NCI-H2196 (cell line): ENCODE results near the gene FOLR3.
A peak's percentile ranks its signal among the peaks of the same experiment; 100 is the strongest.
"Not testable (repeated sequence)": the region's sequence is repeated elsewhere in the genome, so short reads cannot be mapped to it uniquely, and the experiment has no call there.

Experiments used
- DNase-seq: peaks from one replicate; lab custom pipeline; 2025; ENCODE audit not compliant: unreplicated experiment; lab: John Stamatoyannopoulos, UW

FOLR3 gene

DNA sequence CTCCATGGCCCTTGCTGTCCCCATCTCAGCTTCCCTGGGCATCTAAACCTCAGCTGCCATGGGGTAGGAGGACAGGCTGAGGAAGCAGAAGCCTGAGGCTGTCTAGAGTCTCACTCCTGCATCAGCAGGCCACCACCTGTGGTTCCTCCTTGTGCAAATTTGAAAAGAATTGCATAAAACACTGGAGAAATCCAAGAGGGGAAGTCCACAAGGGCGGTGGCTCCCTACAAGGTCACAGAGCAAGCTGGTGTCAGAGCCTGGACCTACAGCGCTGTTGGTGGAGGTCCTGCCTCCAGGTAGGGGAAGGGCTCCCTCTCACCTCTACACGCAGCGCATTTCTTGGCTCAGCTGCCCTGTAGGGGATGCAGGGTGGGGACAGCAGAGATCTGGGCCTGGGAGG lies at the start of gene FOLR3:
Gene FOLR3 (plus strand): TSS at position 253 of the 400 bp plus-strand sequence. CDS start 228 bp downstream, outside the sequence.
- not testable (repeated sequence) for DNase-seq

GRCh38 chr11:72088076-72088808 lies 47.3 kb upstream of the FOLR3 start:
- DNase-seq: no peak

GRCh38 chr11:72091292-72091691 lies 44.2 kb upstream of the FOLR3 start:
- DNase-seq: peak; percentile 65

- no peak for DNase-seq
Measured at GRCh38 chr11:72098741-72099140, 36.8 kb upstream of the FOLR3 start.

GRCh38 chr11:72100009-72100408 lies 35.5 kb upstream of the FOLR3 start:
- no peak for DNase-seq

DNA sequence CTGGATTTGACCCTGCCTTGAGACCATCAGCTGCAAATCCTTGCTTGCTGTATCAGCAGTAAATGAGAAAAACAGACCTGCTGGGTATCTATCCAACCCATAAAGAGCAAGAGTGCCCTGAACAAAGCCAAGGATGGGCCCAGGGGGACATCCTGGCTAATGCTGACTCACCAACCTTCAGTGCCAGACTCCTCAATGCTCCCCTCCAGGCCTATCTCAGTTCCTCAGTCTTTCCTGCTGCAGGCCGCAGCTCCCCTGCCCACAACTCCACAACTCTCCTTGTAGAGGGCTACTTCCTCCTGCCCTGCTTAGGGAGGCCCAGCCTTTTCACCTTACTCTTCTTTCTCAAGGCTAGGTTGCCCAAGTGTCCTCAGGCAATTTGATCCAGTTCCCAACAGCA lies 35.1 kb upstream of the FOLR3 start:
- DNase-seq: no peak

DNA sequence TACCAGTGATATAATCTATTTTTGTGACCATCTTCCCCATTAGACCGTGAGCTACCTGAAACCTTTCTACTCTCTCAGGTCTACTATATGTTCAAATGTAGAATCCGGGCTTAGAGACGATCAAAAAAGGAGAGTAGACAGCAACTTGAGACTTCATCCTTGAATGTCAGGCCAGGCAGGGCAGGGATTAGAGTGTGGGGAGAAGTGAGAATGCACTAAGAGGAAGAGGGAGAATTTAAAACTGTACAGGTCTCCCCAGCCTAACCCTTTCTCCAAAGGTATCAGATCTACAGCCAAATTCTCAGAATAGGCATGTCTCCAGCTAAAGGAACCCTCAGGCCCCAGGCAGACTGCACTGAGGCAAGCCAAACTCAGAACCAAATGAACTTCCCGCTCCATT lies 33.4 kb upstream of the FOLR3 start:
- no peak for DNase-seq

DNA sequence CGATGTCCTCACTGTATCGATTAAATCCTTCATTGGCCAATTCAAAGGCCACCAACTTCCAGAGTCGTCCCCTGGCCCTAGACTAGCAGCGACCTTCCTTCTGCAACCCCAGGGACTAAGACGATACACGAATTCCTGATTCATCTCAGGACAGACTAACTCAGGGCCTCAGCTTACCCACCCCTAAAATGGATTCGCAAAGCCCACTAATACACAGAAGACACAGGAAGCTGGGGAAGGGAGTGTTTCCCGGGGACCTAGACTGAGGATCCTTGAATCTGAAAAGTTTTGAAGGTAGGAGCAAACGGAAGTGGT lies 32.9 kb upstream of the FOLR3 start:
- no peak for DNase-seq

DNA sequence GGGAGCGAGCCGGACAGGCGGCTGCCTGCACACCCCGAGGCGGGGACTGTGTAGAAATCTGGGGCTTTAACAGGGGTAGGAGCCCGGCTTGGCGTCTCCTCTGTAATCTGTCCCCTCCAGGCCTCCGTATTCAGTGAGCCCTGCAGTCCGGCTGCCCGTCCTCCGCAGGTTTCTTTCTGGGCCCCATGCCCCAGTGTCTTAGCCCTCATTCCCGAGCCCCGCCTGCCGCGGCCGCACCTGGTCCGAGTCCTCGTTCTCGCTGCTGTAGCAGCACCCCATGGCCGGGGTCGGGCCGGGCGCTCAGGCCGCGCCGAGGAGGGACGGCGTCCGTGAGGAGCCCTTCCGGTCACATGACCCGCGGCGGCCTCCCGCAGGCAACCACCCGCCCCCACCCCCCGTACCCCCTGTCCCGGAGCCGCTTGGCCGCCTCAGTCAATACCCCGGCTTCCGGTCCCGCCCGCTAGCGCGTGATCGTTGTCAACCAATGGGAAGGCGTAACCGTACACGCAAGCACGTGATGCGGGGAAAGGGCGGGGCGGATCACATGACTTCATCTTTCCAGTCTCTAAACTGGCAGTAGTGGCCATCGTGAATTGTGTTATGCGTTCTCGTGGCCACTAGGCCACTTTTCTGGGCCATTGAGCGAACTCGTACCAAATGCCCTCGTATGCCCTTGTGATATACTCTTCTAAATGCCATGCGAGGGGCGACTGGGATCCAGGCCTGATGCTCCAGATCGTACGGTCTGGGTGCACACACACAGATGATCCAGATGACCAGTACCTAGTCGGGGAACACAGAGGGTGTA lies 32.4 kb upstream of the FOLR3 start, which contains the start of gene LAMTOR1:
Gene LAMTOR1 (minus strand): TSS at position 352 of the 808 bp plus-strand sequence. CDS start 73 bp downstream, at position 279.
- DNase-seq: peak; percentile 99

GRCh38 chr11:72103754-72104167 lies 31.8 kb upstream of the FOLR3 start:
- no peak for DNase-seq

DNA sequence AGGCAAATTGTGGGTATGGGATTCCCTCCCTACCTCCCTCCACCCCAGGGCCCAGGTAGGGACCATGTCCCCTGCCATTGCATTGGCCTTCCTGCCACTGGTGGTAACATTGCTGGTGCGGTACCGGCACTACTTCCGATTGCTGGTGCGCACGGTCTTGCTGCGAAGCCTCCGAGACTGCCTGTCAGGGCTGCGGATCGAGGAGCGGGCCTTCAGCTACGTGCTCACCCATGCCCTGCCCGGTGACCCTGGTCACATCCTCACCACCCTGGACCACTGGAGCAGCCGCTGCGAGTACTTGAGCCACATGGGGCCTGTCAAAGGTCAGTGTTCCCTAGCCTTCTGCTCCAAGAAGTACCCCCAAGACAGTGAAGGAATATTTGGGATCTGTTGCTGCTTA lies 29.6 kb upstream of the FOLR3 start, which contains the start of gene TOMT:
Gene TOMT (plus strand): TSS at position 37 of the 400 bp plus-strand sequence. CDS start 28 bp downstream, at position 65.
- no peak for DNase-seq

DNA sequence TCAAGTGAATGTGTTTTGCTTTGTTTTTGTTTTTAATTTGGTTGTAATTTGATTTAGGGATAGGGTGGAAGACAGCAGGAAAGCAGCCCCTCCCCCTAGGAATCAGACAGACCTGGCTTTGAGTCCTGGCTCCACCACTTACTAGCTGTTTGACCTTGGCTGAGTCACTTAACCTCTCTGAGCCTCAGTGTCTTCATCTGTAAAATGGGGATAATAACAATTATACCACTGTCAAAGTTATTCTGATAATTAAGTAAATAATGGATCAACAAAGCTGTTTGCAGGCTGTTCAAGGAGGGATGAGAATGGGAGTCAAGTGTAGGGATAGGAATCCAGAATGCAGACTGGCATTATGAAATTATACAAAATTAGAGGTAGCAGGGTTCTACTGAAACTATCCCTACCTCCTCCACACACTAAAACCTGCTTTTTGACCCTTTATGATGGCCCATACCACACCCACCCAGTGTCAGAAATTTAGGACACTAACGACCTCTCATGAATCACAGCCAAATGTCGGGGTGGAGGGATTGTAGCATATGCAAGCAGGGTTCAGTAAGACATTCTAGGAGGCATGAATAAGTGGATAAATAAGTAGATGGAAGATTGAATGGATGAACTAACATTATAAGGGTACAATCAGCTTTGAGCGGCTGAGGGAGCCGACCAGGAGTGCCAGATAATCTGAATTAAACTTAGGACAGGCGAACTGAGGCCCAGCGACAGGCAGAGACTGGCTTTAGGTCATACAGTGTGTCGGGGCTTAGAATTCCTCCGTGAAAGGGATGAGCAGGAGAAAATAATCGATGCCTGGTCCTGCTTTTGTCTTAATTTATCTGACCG lies 24.0 kb upstream of the FOLR3 start:
- no peak for DNase-seq

DNA sequence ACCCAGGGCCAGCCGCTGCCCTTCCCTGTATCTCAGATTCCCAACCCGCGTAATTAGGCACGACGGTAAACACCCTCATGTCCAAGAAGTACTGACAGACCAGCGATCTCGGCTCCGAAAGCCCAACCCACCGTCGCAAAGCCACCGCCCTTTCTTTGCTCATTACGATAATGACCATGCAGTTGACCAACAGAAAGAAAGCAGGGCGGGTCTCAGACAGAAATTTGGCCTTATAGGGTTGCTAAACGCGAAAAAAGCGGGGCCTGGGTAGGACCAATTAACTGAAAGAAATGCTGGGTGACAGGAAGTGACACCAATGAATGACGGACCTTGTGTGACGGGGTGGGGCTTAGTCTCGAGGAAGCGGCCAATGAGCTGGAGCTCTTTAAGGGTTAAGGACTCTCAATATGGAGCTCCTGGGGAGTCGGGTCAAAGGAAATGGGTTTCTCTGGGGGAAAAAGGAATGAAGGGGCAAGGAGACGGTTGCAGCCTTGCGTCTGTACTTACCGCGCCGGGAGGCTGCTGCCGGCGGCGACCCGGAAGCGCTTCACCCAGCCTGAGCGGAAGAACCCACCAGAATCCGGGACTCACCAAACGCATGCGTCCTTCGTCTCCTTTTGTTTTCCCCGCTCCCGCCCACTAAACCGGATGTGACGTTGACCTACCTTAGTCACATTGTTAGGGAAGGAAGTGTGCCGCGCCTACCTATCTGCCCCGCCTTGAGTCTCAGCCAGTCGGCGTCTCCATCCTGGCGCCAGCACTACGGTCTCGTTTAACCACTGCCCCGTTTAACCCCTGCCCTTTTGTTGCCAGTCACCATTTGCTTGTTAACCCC lies 23.2 kb upstream of the FOLR3 start, which contains the start of gene ANAPC15:
Gene ANAPC15 (minus strand): TSS at position 553 of the 835 bp plus-strand sequence. CDS start 1,419 bp downstream, outside the sequence.
- peak; percentile 99 for DNase-seq

GRCh38 chr11:72112978-72113808 lies 22.3 kb upstream of the FOLR3 start:
- DNase-seq: no peak

GRCh38 chr11:72114570-72114969 lies 21.0 kb upstream of the FOLR3 start:
- no peak for DNase-seq

GRCh38 chr11:72116019-72116755 lies 19.3 kb upstream of the FOLR3 start:
- DNase-seq: no peak

- DNase-seq: no peak
Measured at GRCh38 chr11:72119198-72119597, 16.3 kb upstream of the FOLR3 start.

- DNase-seq: no peak
Measured at GRCh38 chr11:72120930-72121329, 14.6 kb upstream of the FOLR3 start.

GRCh38 chr11:72122607-72123006 lies 12.9 kb upstream of the FOLR3 start:
- no peak for DNase-seq
